ENCODE data around the gene CLUH.

DNA sequence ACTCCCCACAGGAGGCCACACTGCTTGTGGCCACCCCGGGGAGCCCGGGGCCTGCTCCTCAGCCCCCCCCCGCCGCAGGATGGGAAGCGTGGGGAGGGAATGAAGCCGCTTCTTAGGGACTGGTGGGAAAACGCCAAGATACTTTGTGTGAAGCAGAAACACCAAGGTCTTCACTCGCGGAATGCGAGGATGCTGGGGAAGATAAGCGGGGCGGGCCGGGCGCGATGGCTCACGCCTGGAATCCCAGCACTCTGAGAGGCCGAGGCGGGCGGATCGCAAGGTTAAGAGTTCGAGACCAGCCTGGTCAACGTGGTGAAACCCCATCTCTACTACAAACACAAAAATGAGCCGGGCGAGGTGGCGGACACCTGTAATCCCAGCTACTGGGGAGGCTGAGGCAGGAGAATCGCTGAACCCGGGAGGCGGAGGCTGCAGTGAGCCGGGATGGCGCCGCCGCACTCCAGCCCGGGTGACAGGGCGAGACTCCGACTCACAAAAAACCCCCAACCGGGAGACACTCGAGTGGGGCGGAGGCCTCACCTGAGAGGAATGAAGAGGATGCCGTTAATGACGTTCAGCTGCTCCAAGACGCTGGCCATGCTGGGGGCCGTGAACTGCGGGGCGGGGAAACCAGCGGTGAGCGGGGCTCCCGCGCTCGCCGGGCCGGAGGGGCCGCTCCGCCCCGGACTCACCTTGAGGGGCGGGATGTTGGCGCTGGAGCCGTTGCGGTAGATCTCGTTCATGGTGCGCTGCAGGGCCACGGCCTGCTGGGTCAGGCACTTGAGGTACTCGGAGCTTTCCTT is 20.3 kb downstream of the CLUH start:
- TF ChIP-seq, protein P1, sequence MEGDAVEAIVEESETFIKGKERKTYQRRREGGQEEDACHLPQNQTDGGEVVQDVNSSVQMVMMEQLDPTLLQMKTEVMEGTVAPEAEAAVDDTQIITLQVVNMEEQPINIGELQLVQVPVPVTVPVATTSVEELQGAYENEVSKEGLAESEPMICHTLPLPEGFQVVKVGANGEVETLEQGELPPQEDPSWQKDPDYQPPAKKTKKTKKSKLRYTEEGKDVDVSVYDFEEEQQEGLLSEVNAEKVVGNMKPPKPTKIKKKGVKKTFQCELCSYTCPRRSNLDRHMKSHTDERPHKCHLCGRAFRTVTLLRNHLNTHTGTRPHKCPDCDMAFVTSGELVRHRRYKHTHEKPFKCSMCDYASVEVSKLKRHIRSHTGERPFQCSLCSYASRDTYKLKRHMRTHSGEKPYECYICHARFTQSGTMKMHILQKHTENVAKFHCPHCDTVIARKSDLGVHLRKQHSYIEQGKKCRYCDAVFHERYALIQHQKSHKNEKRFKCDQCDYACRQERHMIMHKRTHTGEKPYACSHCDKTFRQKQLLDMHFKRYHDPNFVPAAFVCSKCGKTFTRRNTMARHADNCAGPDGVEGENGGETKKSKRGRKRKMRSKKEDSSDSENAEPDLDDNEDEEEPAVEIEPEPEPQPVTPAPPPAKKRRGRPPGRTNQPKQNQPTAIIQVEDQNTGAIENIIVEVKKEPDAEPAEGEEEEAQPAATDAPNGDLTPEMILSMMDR (IDR thresholded peaks at IDR 0.05): no peak
- TF ChIP-seq ZFX (IDR thresholded peaks at IDR 0.05; ENCODE audit: borderline replicate concordance): no peak

All from 22Rv1 (cell line).